K562 (cell line): Measurements from ENCODE around the gene LMOD1. TPM values are rescaled to one million over a fixed set of nuclear protein-coding genes. Genes with fewer than 3 reads are reported as not detected.

ENCODE experiments used
- BCOR ChIP-seq: fragments of 450-650 bp; IDR thresholded peaks from 2 replicates; pipeline ENCODE4 v1.6.1; 2016
- BHLHE40 ChIP-seq: IDR thresholded peaks from 2 replicates; pipeline ENCODE4 v1.6.1; 2011; ENCODE audit warnings: low read length, improper control_type of control experiment
- CBX3 ChIP-seq, 2 experiments: IDR thresholded peaks; 1 replicate in 1 of 2; 2 replicates in 1 of 2; pipeline ENCODE4 v1.6.1; 2012; ENCODE audit warnings: inconsistent platforms in 2 of 2, low read length in 2 of 2, borderline replicate concordance in 1 of 2, control low read depth in 1 of 2
- FOSL1 ChIP-seq: fragments of 200-800 bp; sonication (Bioruptor generic); conservative IDR thresholded peaks from 2 replicates; pipeline ENCODE4 v1.6.1; 2016; ENCODE audit warnings: missing genetic modification characterization, missing compliant biosample characterization
- FOXP4 ChIP-seq: sonication (generic); formaldehyde crosslinking; IDR thresholded peaks from 2 replicates; pipeline ENCODE4 v1.8.0; 2022; ENCODE audit warnings: mild to moderate bottlenecking, missing genetic modification reagents, borderline replicate concordance
- HDAC2 ChIP-seq: fragments of 450-650 bp; IDR thresholded peaks from 2 replicates; pipeline ENCODE4 v1.6.1; 2016; ENCODE audit warnings: mild to moderate bottlenecking
- RBM25 ChIP-seq: fragments of 200-400 bp; formaldehyde crosslinking; IDR thresholded peaks from 2 replicates; pipeline ENCODE4 v1.6.1; 2018; ENCODE audit warnings: low read length, low read depth, moderate library complexity; ENCODE audit not compliant: severe bottlenecking
- RCOR1 ChIP-seq, 2 experiments: IDR thresholded peaks; 2 replicates each; pipeline ENCODE4 v1.6.1; 2012; ENCODE audit warnings: low read depth in 2 of 2, low read length in 2 of 2, borderline replicate concordance in 1 of 2, improper control_type of control experiment in 1 of 2
- SREBF2 ChIP-seq: sonication (generic); formaldehyde crosslinking; IDR thresholded peaks from 2 replicates; pipeline ENCODE4 v1.4.0; 2020; ENCODE audit warnings: mild to moderate bottlenecking, missing genetic modification reagents
- TSHZ1 ChIP-seq: fragments of 250-450 bp; sonication (Bioruptor Pico); IDR thresholded peaks from 2 replicates; pipeline ENCODE4 v1.4.0; 2020; ENCODE audit warnings: mild to moderate bottlenecking, moderate library complexity
- ZBTB40 ChIP-seq, 2 experiments: fragments of 450-650 bp in 1 of 2; sonication (generic) in 1 of 2; formaldehyde crosslinking in 1 of 2; IDR thresholded peaks; 2 replicates each; pipeline versions ENCODE4 v1.7.1 to v1.9.0; 2016 to 2022; ENCODE audit warnings: inconsistent platforms in 1 of 2, mild to moderate bottlenecking in 1 of 2, missing genetic modification reagents in 1 of 2
- ZNF146 ChIP-seq: IDR thresholded peaks from one replicate; pipeline ENCODE4 v1.6.1; 2018; ENCODE audit warnings: missing compliant biosample characterization; ENCODE audit not compliant: unreplicated experiment
- ZNF175 ChIP-seq: fragments of 200-800 bp; sonication (Bioruptor generic); IDR thresholded peaks from 2 replicates; pipeline ENCODE4 v1.6.1; 2016; ENCODE audit warnings: low read depth, mild to moderate bottlenecking, missing genetic modification characterization, missing compliant biosample characterization
- polyA plus RNA-seq, 8 experiments: library from polyadenylated mRNA; depleted of rRNA in 4 of 8; stranded (reverse) in 5 of 8; unstranded in 3 of 8; fragments of >200 nt; fragmentation: Nextera tagmentation in 2 of 8; fragmentation: Illumina TruSeq in 1 of 8; extraction: Ambion mirVana in 2 of 8; extraction: Trizol in 1 of 8; gene quantifications; 2 replicates each; pipeline versions ENCODE4 v1.2.1 to v1.2.3, GENCODE V29; 2011 to 2014; ENCODE audit warnings: inconsistent platforms in 1 of 8, missing spikeins in 1 of 8
- total RNA-seq, 7 experiments: library from RNA; depleted of rRNA in 6 of 7; stranded (reverse); fragments of >200 nt in 6 of 7; fragmentation: Illumina TruSeq in 2 of 7; extraction: Trizol in 2 of 7; gene quantifications; 2 replicates each; pipeline versions ENCODE4 v1.2.1 to v1.2.3, GENCODE V29; 2011 to 2021; ENCODE audit warnings: low replicate concordance in 1 of 7

Gene LMOD1
- total and polyA plus RNA-seq, 9 of the 15 experiments (the other 6 are each of a cell fraction or from before 2014, with no cell fraction given), result 0.03 to 0.54 (median 0.38) TPM; not detected in 1

GRCh38 chr1:201942129-201942495, 4.2 kb downstream of the LMOD1 start (continued):
- TF ChIP-seq ZBTB40 (IDR thresholded peaks at IDR 0.05) (0 out of 2 replicates have a peak, but pooled peaks have one; percentile 7), ZBTB40 (CRISPR knock-in tag; IDR thresholded peaks at IDR 0.05) (no peak), SREBF2 (0 out of 2 replicates have a peak, but pooled peaks have one; percentile 35), BCOR (peak; percentile 97), FOXP4 (CRISPR knock-in tag) (no peak), ZNF146 (CRISPR knock-in tag) (no peak), BHLHE40 (0 out of 2 replicates have a peak, but pooled peaks have one; percentile 19), FOSL1 (tag) (0 out of 2 replicates have a peak, but pooled peaks have one; percentile 7), ZNF175 (CRISPR knock-in tag) (no peak), RBM25 (peak; percentile 85), CBX3 (IDR thresholded peaks at IDR 0.05; ENCODE audit: borderline replicate concordance in 1 of 2, low read length in 2 of 2) (peak in 1 of 2 experiments; percentile 32; a peak in 1 of 3 replicates), RCOR1 (IDR thresholded peaks at IDR 0.05; ENCODE audit: borderline replicate concordance in 1 of 2, low read depth in 2 of 2, low read length in 2 of 2) (peak in 1 of 2 experiments; percentile 65; a peak in 1 of 4 replicates), HDAC2 (peak; percentile 65; the same call in 1 of the 2 replicates), TSHZ1 (no peak)
